ACHN (cell line): ENCODE results near the gene FNDC5.
A peak's percentile ranks its signal among the peaks of the same experiment; 100 is the strongest.

Experiments used
- DNase-seq: peaks from one replicate; pipeline ENCODE4 v3.0.0-alpha.2; 2015
- in situ Hi-C: cut with HindIII; loops from 2 replicates; pipeline ENCODE4 v1.10.0; 2017; ENCODE audit warnings: low sequenced_read_pairs, low pct_ligation_motif_present, low pct_unique_long_range_greater_than_20kb

Gene FNDC5

GRCh38 chr1:32888134-32888533, 17.4 kb upstream of the FNDC5 start:
- in situ Hi-C loops, result no loop called here
- DNase-seq, result no peak

- in situ Hi-C loops, result no loop called here
- DNase-seq, result no peak
Measured at GRCh38 chr1:32887623-32888022, 16.9 kb upstream of the FNDC5 start.

GRCh38 chr1:32886828-32887414, 16.2 kb upstream of the FNDC5 start:
- DNase-seq, result no peak
- in situ Hi-C loops, result no loop called here

GRCh38 chr1:32886004-32886827, 15.5 kb upstream of the FNDC5 start, which contains the start of gene HPCA:
Gene HPCA, plus strand, starts transcription at chr1:32886491. Its CDS starts 2,408 bp downstream, at chr1:32888899.
- in situ Hi-C loops, result no loop called here
- DNase-seq, result peak; percentile 74

GRCh38 chr1:32885676-32886003, 14.9 kb upstream of the FNDC5 start:
- no peak for DNase-seq
- in situ Hi-C loops, result no loop called here

GRCh38 chr1:32884726-32885125, 14.0 kb upstream of the FNDC5 start:
- in situ Hi-C loops, result no loop called here
- no peak for DNase-seq

GRCh38 chr1:32884032-32884372, 13.3 kb upstream of the FNDC5 start:
- in situ Hi-C loops, result no loop called here

GRCh38 chr1:32883338-32884031, 12.8 kb upstream of the FNDC5 start:
- no peak for DNase-seq
- in situ Hi-C loops, result no loop called here

More at GRCh38 chr1:32884032-32884372, 13.3 kb upstream of the FNDC5 start:
- no peak for DNase-seq

GRCh38 chr1:32881871-32882850, 11.4 kb upstream of the FNDC5 start:
- DNase-seq, result no peak
- in situ Hi-C loops, result no loop called here

- in situ Hi-C loops, result no loop called here
- DNase-seq, result no peak
Measured at GRCh38 chr1:32881291-32881690, 10.6 kb upstream of the FNDC5 start.

- in situ Hi-C loops, result no loop called here
- no peak for DNase-seq
Measured at GRCh38 chr1:32878637-32879041, 7.9 kb upstream of the FNDC5 start.

GRCh38 chr1:32878183-32878582, 7.5 kb upstream of the FNDC5 start:
- DNase-seq, result no peak
- in situ Hi-C loops, result no loop called here

GRCh38 chr1:32877211-32878110, 6.7 kb upstream of the FNDC5 start:
- no peak for DNase-seq
- in situ Hi-C loops, result no loop called here

GRCh38 chr1:32876341-32877210, 5.9 kb upstream of the FNDC5 start:
- peak; percentile 54 for DNase-seq
- in situ Hi-C loops, result no loop called here

- in situ Hi-C loops, result no loop called here
- DNase-seq, result no peak
Measured at GRCh38 chr1:32874860-32875752, 4.4 kb upstream of the FNDC5 start.

- in situ Hi-C loops, result no loop called here
Measured at GRCh38 chr1:32873484-32873883, 2.8 kb upstream of the FNDC5 start.

More at GRCh38 chr1:32873484-32873883, 2.8 kb upstream of the FNDC5 start:
- no peak for DNase-seq
